Bronchial epithelial cell (primary cell): Measurements from ENCODE around the gene KCNN3. TPM values are rescaled to one million over a fixed set of nuclear protein-coding genes. Genes with fewer than 3 reads are reported as not detected.

Experiments used
- DNase-seq: peaks from one replicate; pipeline ENCODE4 v3.0.0-alpha.2; 2010; ENCODE audit warnings: low read depth
- FAIRE-seq: peaks from 2 replicates; lab custom pipeline; 2011; peaks lifted over from hg19 to GRCh38; lab: Jason Lieb, UNC
- H3K27me3 ChIP-seq: 2 replicates; pipeline ENCODE4 v1.5.1; 2011; ENCODE audit warnings: low read length; ENCODE audit not compliant: control insufficient read depth, insufficient read depth
- H3K36me3 ChIP-seq: 2 replicates; pipeline ENCODE4 v1.5.1; 2011; ENCODE audit warnings: low read length; ENCODE audit not compliant: control insufficient read depth, insufficient read depth
- H3K4me3 ChIP-seq: 2 replicates; pipeline ENCODE4 v1.5.1; 2011; ENCODE audit warnings: mild to moderate bottlenecking, low read depth, low read length, control low read depth
- total RNA-seq: library from RNA; depleted of rRNA; stranded (reverse); fragments of >200 nt; gene quantifications from 2 replicates; pipeline ENCODE4 v1.2.1, GENCODE V29; 2014
- TF ChIP-seq, protein P1 (sequence below): IDR thresholded peaks from 2 replicates; pipeline ENCODE4 v1.5.1; 2011; ENCODE audit warnings: mild to moderate bottlenecking, moderate library complexity, low read length, control low read depth, inconsistent platforms; ENCODE audit not compliant: insufficient read depth, severe bottlenecking

KCNN3 gene
- total RNA-seq, 1 donor from 2014 or later, result under 0.01 TPM

DNA sequence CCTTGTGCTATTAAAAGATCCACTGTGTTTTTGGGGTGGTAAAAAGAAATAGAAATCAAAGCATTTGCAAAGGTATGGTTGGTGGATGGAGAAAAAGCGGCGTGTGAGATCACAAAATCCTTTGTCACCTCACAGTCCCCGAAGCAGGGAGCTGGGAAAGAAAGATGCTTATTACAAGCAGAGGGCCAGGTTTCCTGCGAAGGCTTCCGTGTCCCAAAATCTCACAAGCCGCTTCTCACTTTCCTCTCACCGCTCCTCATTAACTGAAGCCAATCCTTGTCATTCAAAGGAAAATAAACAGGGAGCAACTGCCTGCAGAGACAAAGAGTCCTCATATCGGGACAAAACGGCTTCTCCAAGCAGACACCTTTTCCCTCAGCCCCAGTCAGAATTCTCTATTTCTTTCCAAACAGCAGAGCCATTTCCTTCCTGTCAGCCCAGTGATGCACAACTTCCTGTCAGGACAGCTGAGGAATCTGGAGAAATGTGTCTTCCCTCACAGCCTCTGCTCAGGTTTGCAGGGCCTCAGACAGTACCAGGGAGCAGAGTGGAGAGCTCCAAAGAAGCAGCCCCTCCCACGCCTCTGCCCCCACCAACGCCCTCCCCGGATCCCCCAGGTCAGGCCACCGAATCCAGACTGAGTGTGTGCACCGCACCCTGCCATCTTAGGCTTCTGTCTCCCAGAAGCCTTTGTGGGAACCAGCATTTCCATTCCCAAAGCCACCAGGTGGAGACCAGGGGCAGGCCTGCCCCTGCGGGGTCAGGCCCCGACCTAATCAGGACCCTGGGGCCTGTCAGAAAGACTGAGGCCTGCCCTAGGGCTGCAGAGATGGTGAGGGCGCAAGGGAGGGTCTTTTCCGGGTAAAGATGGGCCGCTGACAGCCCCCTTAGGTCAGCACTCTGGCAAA, 29.6 kb downstream of the KCNN3 start:
- peaks cover 10% of the 10 kb centered on the region for H3K27me3 ChIP-seq
- no peak overlapping the region for H3K4me3 ChIP-seq
- TF ChIP-seq, protein P1, sequence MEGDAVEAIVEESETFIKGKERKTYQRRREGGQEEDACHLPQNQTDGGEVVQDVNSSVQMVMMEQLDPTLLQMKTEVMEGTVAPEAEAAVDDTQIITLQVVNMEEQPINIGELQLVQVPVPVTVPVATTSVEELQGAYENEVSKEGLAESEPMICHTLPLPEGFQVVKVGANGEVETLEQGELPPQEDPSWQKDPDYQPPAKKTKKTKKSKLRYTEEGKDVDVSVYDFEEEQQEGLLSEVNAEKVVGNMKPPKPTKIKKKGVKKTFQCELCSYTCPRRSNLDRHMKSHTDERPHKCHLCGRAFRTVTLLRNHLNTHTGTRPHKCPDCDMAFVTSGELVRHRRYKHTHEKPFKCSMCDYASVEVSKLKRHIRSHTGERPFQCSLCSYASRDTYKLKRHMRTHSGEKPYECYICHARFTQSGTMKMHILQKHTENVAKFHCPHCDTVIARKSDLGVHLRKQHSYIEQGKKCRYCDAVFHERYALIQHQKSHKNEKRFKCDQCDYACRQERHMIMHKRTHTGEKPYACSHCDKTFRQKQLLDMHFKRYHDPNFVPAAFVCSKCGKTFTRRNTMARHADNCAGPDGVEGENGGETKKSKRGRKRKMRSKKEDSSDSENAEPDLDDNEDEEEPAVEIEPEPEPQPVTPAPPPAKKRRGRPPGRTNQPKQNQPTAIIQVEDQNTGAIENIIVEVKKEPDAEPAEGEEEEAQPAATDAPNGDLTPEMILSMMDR, result no peak
- no peak for FAIRE-seq
- no peaks in the 10 kb centered on the region for H3K36me3 ChIP-seq
- no peak for DNase-seq

GRCh38 chr1:154839691-154840090, 30.4 kb downstream of the KCNN3 start:
- FAIRE-seq (no peak), DNase-seq (no peak)
- Histone ChIP-seq H3K4me3 (no peak overlapping the region), H3K27me3 (peaks cover 10% of the 10 kb centered on the region), H3K36me3 (no peaks in the 10 kb centered on the region)
- TF ChIP-seq, protein P1, result no peak

DNA sequence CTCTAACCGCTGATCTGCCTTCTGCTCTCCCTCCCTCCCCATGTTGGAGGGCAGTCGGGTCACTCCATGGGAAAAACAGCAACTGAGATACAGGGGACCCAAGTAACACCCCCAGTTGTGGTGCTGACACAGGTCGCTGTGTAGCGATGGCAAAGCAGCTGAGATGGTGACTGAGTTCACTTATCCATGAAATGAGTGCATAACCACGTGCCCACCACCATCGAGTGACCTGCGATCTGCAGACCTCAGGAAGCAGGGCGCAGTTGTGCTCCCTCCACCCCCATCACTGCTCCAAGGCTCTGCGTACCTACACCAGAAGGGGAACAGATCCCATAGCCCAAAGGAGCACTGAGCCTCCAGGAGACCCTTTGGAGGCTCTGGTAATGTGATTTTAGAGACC, 31.1 kb downstream of the KCNN3 start:
- Histone ChIP-seq H3K4me3 (no peak overlapping the region), H3K36me3 (no peaks in the 10 kb centered on the region), H3K27me3 (peaks cover 8% of the 10 kb centered on the region)
- no peak for FAIRE-seq
- DNase-seq, result no peak
- TF ChIP-seq, protein P1, result no peak

DNA sequence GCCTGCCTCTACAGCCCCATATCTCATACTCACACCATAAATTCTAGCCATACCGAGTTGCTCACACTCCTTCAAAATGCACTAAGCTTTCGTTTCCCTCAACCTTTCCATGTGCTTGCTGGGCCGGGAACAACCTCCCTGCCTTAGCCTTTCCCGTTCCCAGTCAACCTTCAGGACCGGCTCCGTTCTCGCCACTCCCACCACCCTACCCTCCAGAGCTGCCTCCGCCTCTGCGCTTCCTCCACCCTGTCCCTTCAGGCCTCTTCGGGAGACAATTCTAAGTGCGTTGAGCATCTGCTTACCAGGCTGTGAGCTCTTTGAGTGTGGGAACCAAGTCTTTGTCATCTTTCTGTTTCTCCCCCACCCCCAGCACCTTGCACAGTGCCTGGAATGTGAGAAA, 31.6 kb downstream of the KCNN3 start:
- FAIRE-seq (peak; percentile 23), DNase-seq (no peak)
- TF ChIP-seq, protein P1, result no peak
- H3K27me3 ChIP-seq, result peaks cover 5% of the 10 kb centered on the region
- no peak overlapping the region for H3K4me3 ChIP-seq
- H3K36me3 ChIP-seq, result no peaks in the 10 kb centered on the region

- FAIRE-seq (no peak), DNase-seq (no peak)
- TF ChIP-seq, protein P1, result no peak
- no peaks in the 10 kb centered on the region for H3K36me3 ChIP-seq
- H3K27me3 ChIP-seq, result peaks cover 5% of the 10 kb centered on the region
- H3K4me3 ChIP-seq, result no peak overlapping the region
Measured at GRCh38 chr1:154837672-154838171, 32.4 kb downstream of the KCNN3 start.
